ENCODE data around the gene KCNF1. TPM values are rescaled to one million over a fixed set of nuclear protein-coding genes. Genes with fewer than 3 reads are reported as not detected.

The KCNF1 gene
- total and polyA plus RNA-seq, 2 experiments from 2014 or later, result 0.67 to 0.87 TPM

DNA sequence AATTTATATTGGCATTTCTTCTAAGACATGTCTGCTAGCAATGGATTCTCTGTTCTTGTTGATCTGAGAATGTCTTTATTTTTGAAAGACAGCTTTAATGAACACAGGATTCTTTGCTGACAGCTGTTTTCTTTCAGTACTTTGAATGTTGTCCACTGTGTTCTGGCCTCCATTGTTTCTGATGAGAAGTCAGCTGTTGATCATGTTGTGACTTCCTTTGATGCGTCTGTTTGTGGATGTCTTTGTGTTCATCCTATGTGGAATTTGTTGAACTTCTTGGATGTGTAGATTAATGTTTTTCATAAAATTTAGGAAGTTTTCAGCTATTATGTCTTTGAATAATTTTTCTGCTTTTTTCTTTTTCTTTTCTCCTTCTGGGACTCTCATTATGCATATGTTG, 39.8 kb upstream of the KCNF1 start:
- H4K20me1 ChIP-seq (ENCODE audit: insufficient read depth, poor library complexity, severe bottlenecking), result no peaks in the 10 kb centered on the region
- no peak overlapping the region for H3K4me2 ChIP-seq
- no peaks in the 10 kb centered on the region for H3K9me3 ChIP-seq (ENCODE audit: low read depth)
- H3K4me3 ChIP-seq, result no peak overlapping the region
- TF ChIP-seq, protein P1, sequence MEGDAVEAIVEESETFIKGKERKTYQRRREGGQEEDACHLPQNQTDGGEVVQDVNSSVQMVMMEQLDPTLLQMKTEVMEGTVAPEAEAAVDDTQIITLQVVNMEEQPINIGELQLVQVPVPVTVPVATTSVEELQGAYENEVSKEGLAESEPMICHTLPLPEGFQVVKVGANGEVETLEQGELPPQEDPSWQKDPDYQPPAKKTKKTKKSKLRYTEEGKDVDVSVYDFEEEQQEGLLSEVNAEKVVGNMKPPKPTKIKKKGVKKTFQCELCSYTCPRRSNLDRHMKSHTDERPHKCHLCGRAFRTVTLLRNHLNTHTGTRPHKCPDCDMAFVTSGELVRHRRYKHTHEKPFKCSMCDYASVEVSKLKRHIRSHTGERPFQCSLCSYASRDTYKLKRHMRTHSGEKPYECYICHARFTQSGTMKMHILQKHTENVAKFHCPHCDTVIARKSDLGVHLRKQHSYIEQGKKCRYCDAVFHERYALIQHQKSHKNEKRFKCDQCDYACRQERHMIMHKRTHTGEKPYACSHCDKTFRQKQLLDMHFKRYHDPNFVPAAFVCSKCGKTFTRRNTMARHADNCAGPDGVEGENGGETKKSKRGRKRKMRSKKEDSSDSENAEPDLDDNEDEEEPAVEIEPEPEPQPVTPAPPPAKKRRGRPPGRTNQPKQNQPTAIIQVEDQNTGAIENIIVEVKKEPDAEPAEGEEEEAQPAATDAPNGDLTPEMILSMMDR (IDR thresholded peaks at IDR 0.05; ENCODE audit: poor library complexity), result no peak
- no peak for TF ChIP-seq EZH2phosphoT487 (IDR thresholded peaks at IDR 0.05; ENCODE audit: low read depth, severe bottlenecking, unreplicated experiment)
- no peak for TF ChIP-seq EZH2 (IDR thresholded peaks at IDR 0.05; ENCODE audit: borderline replicate concordance)
- no peaks in the 10 kb centered on the region for H3K27me3 ChIP-seq
- no peak for DNase-seq (ENCODE audit: low spot score)
- no peak overlapping the region for H3K27ac ChIP-seq
- no peak overlapping the region for H2AFZ ChIP-seq
- H3K4me1 ChIP-seq (ENCODE audit: insufficient read depth), result no peaks in the 10 kb centered on the region
- no peaks in the 10 kb centered on the region for H3K79me2 ChIP-seq
- no peaks in the 10 kb centered on the region for H3K36me3 ChIP-seq (replicated peaks; ENCODE audit: insufficient read depth, low read depth)
- 100% methylated on average over 1 of the region's 1 CpG for WGBS (ENCODE audit: low lambda C conversion rate, missing lambda C conversion rate)
- H3K9me2 ChIP-seq (replicated peaks; ENCODE audit: insufficient read depth), result no peaks in the 10 kb centered on the region

DNA sequence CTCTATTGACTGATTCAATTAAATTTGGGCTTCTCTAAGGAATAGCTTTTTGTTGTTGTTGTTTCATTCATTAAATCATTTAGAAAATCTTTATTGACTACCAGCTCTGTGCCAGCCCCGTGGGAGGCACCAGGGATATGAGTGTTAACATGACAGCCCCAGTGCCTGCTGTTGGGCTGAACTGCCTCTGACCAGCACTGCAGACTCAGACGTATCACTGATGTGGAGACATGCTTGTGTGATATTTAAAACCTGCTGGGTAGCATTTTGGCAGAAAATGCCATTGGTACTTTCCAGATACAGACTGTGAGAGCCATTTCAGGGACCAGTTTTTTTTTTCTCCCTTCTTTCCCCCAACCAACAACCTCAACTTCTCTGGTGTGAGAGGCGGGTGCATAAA, 38.6 kb upstream of the KCNF1 start:
- Histone ChIP-seq H3K9me3 (ENCODE audit: low read depth) (no peaks in the 10 kb centered on the region), H3K9me2 (replicated peaks; ENCODE audit: insufficient read depth) (no peaks in the 10 kb centered on the region), H2AFZ (no peak overlapping the region), H4K20me1 (ENCODE audit: insufficient read depth, poor library complexity, severe bottlenecking) (no peaks in the 10 kb centered on the region), H3K79me2 (no peaks in the 10 kb centered on the region), H3K4me3 (no peak overlapping the region), H3K27me3 (no peaks in the 10 kb centered on the region), H3K4me2 (no peak overlapping the region), H3K36me3 (replicated peaks; ENCODE audit: insufficient read depth, low read depth) (no peaks in the 10 kb centered on the region), H3K4me1 (ENCODE audit: insufficient read depth) (peaks cover 7% of the 10 kb centered on the region), H3K27ac (no peak overlapping the region)
- no peak for DNase-seq (ENCODE audit: low spot score)
- TF ChIP-seq, protein P1 (IDR thresholded peaks at IDR 0.05; ENCODE audit: poor library complexity), result no peak
- TF ChIP-seq EZH2phosphoT487 (IDR thresholded peaks at IDR 0.05; ENCODE audit: low read depth, severe bottlenecking, unreplicated experiment), result no peak
- no peak for TF ChIP-seq EZH2 (IDR thresholded peaks at IDR 0.05; ENCODE audit: borderline replicate concordance)
- 84% methylated on average over 3 of the region's 3 CpGs for whole genome bisulfite sequencing (ENCODE audit: low lambda C conversion rate, missing lambda C conversion rate)

DNA sequence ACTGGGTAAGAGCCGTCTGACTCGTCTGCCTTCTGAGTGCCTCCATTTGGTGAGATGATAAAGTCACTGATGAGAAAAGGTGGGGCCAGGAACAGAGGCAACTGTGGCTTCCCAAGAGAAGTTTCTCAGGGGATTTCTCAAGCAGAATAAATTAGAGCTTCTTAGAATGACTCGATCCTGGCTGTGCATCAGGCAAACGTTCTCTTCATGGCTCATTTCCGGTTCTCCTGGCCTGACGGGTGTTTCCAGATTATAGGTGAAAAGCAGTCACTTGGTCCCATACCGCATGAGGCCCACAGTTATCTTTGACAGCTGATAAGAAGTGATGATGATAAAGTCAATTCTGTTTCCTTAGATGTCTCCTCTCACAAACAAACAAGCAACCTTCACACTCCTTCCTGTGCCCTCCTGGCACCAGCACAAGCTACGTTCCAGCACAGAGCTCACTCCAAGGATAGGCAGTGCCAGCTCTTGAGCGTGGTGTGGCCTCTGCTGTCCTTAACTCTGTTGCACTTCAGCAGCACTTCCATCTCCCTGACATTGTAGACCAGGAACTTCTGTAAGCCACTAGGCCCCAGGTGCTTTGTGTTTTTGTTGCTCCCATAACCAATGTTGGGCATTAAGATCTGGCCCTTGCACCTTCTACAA, 37.8 kb upstream of the KCNF1 start:
- TF ChIP-seq EZH2 (IDR thresholded peaks at IDR 0.05; ENCODE audit: borderline replicate concordance) (no peak), EZH2phosphoT487 (IDR thresholded peaks at IDR 0.05; ENCODE audit: low read depth, severe bottlenecking, unreplicated experiment) (no peak)
- TF ChIP-seq, protein P1 (IDR thresholded peaks at IDR 0.05; ENCODE audit: poor library complexity), result no peak
- Histone ChIP-seq H3K4me1 (ENCODE audit: insufficient read depth) (peaks cover 7% of the 10 kb centered on the region), H2AFZ (no peak overlapping the region), H3K9me2 (replicated peaks; ENCODE audit: insufficient read depth) (no peaks in the 10 kb centered on the region), H3K9me3 (ENCODE audit: low read depth) (no peaks in the 10 kb centered on the region), H3K79me2 (no peaks in the 10 kb centered on the region), H3K27me3 (no peaks in the 10 kb centered on the region), H4K20me1 (ENCODE audit: insufficient read depth, poor library complexity, severe bottlenecking) (no peaks in the 10 kb centered on the region), H3K4me2 (no peak overlapping the region), H3K36me3 (replicated peaks; ENCODE audit: insufficient read depth, low read depth) (no peaks in the 10 kb centered on the region), H3K4me3 (no peak overlapping the region), H3K27ac (no peak overlapping the region)
- no peak for DNase-seq (ENCODE audit: low spot score)
- WGBS (ENCODE audit: low lambda C conversion rate, missing lambda C conversion rate), result 53% methylated on average over 9 of the region's 9 CpGs
